CD4-positive, alpha-beta T cell treated with Interleukin-4 for 1 hour (primary cell): ENCODE measurements around the gene CMSS1.

Experiments
- DNase-seq, 2 donors: peaks; one replicate each; pipeline ENCODE4 v3.0.0-alpha.2; 2020 to 2022

Gene CMSS1

GRCh38 chr3:99817437-99818240 lies at the start of gene CMSS1:
TSS of gene CMSS1 (plus strand) at chr3:99817862.
- DNase-seq, result peak; percentile 94

- no peak for DNase-seq
Measured at GRCh38 chr3:99768126-99768525, 49.5 kb upstream of the CMSS1 start.

- no peak for DNase-seq
Measured at GRCh38 chr3:99768808-99769501, 48.7 kb upstream of the CMSS1 start.

- DNase-seq, result no peak
Measured at GRCh38 chr3:99772171-99772570, 45.5 kb upstream of the CMSS1 start.

DNA sequence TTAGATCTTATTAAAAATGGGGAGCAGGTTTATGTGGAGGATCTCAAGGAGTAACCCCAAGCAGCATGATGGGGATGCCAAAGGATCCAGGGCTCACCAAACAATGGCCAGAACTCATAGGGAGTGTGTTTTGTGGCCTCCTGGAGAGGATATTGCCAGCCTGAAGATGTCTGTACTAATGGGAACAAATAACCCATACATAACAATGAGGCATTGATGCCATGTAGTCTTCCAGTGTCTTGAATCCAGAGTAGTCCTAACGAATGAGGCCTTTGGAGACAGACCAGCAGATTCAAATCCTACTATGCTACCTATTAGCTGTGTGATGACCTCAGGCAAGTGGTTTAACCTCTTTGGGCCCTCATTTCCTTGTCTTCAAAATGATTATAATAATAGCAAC lies 45.0 kb upstream of the CMSS1 start:
- DNase-seq, result no peak

GRCh38 chr3:99774467-99774866 lies 43.2 kb upstream of the CMSS1 start:
- DNase-seq, result no peak

GRCh38 chr3:99776516-99777209 lies 41.0 kb upstream of the CMSS1 start:
- no peak for DNase-seq

DNA sequence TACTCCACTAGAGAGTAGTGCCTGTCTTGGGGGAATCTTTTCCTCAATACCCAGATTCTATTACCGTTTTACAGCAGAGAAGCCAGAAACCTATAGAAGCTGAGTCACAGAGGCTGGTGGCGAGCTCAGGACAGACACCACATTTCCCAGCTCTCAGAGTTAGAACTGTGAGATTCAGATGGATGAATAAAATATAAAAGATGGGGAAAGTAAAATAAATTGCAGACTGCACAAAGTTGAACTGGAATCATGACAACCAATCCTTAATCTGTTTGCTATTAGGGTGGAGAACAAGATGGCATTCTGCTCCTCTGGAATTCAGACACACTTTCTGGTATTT lies 40.5 kb upstream of the CMSS1 start:
- no peak for DNase-seq

DNA sequence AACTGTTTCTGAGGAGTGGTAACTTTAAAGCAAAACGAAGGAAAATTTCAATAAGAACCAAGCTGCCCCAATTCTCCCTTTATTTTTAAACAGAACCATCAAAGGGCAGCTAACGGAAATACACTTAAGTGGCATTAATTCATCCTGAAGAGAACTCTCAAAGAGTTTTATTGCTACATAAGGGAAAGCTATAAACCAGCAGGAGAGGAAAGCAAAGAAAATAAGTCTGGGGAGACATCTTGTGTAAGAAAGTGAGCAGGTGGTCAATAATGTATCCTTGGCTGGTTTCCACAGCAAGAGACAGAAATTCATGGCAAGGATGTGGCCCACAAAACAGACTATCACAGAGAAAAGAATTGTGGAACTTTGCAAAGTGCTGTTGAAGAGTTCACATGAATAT lies 40.0 kb upstream of the CMSS1 start:
- no peak for DNase-seq

DNA sequence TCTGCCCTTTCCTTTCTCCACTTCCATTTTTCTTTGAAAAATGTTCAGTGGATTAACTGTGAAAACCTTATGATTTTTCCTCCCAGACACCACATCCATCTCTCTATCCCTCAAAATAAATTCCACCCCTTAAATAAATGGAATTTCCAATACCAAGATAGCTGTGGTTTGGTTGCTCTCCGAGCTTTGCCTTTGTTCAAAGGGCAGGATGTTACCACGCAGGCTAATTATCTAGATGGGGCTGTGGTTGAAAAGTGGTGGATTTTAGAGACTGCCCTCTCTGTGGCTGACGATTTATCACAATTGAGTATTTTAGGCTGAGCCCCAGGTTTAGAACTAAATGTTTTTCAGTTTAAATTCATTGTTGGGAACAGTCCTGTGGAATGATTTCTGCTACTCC lies 36.9 kb upstream of the CMSS1 start:
- no peak for DNase-seq

- no peak for DNase-seq
Measured at GRCh38 chr3:99781761-99782160, 35.9 kb upstream of the CMSS1 start.

DNA sequence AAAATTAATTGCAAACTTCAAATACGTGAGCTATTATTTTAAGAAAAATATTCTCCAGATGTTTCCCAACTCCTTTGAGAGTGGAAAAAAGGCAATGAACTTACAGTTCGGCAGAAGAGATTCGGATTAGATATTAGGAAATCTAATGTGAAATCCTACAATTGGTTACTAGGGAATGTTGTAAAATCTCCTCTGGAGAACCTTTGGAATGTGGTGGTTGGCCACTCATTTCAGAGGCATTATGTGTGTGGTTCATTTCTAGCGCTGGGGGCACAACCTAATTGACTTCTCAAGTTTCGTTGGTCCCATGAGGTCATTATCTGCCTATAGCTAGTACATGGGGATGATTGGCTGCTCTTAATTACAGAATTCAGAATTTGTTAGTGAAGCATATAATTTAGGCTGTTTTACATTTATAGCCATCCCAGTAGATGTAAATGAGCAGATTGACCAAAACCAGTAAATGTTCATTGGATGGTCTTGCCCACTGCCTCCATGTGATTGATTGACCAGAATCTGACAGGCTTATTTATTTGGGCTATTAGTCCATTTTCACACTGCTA lies 34.6 kb upstream of the CMSS1 start:
- DNase-seq, result no peak

GRCh38 chr3:99789011-99789721 lies 28.5 kb upstream of the CMSS1 start:
- DNase-seq, result no peak

DNA sequence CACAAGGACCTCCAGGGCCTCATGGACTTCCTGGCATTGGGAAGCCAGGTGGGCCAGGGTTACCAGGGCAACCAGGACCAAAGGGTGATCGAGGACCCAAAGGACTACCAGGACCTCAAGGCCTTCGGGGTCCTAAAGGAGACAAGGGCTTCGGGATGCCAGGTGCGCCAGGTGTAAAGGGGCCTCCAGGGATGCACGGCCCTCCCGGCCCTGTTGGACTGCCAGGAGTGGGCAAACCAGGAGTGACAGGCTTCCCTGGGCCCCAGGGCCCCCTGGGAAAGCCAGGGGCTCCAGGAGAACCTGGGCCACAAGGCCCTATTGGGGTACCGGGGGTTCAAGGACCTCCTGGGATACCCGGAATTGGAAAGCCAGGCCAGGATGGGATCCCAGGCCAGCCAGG lies 23.2 kb upstream of the CMSS1 start:
- DNase-seq, result no peak

DNA sequence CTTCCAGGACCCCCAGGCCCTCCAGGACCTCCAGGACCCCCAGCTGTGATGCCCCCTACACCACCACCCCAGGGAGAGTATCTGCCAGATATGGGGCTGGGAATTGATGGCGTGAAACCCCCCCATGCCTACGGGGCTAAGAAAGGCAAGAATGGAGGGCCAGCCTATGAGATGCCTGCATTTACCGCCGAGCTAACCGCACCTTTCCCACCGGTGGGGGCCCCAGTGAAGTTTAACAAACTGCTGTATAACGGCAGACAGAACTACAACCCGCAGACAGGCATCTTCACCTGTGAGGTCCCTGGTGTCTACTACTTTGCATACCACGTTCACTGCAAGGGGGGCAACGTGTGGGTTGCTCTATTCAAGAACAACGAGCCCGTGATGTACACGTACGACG lies 22.1 kb upstream of the CMSS1 start:
- DNase-seq, result no peak

DNA sequence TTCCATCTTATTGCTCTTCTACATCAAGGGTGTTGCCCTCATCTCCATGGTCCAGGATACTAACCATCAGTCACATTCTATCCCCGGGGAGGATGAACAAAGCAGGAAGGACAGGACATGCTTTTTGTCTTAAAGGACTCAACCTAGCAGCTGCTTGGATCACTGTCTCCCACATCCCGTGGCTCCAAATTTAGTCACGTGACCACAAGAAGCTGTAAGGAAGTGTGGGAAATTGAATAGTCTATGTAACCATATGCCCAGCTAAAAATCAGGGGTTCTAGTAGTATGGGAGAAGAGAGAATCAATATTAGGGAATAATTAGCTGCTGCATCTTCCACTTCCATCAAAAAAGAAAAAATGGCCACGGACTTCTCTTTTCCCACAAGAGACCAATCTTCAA lies 18.2 kb upstream of the CMSS1 start:
- DNase-seq, result no peak

DNA sequence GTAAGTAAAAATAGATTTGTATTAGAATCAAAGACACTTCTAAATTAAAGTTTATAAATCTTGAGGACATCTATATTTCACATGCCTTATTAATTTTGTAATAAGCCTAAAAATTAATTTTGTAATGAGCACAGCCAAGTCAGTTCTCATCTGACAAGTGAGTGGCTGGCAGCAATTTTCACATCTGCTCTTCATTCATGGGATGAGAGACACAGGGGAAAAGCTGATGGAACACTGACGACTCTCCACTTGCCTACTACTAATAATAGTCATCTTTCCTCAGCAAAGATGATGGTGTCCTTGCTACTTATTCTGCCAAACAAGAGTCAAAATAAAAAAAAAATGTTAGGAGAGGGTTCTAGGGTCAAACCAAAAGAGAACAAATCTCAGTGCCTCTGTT lies 14.4 kb upstream of the CMSS1 start:
- DNase-seq, result no peak

DNA sequence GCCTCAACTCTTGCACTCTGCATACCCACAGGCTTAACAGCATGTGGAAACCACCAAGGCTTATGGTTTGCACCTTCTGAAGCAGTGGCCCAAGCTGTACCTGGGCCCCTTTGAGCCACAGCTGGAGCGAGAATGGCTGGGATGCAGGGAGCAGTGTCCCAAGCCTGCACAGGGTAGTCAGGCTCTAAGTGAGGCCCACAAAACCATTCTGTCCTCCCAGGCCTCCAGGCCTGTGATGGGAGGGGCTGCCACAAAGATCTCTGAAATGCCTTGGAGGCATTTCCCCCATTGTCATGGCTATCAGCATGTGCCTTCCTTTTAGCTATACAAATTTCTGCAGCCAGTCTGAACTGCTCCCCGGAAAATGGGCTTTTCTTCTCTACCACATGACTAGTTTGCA lies 12.5 kb upstream of the CMSS1 start:
- no peak for DNase-seq

DNA sequence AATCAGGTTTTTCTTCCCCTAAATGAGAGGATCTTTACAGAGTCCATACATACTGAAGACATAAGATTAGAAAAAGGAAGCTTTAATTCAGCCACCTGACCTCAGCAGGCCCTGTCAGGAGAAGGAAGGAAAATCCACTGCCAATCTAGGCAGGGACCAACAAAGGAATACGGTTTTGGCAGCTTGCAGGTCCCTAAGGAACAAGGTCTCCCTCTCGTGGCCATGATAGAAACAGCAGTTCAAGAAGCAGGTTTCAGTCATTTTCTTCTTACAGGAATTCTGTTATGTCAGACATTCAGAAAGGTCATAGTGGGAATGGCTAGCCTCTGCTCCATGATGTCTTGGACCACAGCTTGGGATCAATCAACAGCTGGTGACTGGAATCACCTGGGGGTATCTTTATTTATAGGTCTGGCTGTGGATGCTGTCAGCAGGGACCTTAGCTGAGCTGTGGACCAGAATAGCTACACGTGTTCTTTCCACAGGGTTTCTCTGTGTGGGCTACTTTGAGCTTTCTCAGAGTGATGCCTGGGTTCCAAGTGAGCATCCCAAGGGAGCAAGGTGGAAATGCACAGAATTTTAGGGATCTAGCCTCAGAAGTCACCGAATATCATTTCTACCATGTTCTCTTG lies 9.4 kb upstream of the CMSS1 start:
- DNase-seq, result peak; percentile 28 to 53

DNA sequence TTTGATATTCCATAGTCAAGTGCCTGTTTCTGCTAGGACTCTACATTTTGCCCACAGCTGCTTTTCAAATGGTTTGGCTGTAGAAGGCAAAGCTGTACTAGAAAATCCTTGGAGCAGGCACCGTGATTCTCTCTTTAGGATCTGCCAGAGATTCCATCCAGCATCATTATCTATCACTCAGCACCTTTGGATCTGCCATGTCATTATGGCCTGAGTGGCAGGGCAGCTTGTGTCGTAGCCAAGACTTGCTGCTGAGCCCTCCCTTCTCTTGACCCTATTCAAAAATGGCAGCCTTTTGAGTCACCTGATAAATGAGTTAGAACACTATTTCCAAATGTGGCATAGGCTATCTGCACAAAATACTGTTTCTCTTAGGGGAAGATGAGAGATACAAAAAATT lies 8.1 kb upstream of the CMSS1 start:
- no peak for DNase-seq

GRCh38 chr3:99810403-99810802 lies 7.3 kb upstream of the CMSS1 start:
- no peak for DNase-seq

DNA sequence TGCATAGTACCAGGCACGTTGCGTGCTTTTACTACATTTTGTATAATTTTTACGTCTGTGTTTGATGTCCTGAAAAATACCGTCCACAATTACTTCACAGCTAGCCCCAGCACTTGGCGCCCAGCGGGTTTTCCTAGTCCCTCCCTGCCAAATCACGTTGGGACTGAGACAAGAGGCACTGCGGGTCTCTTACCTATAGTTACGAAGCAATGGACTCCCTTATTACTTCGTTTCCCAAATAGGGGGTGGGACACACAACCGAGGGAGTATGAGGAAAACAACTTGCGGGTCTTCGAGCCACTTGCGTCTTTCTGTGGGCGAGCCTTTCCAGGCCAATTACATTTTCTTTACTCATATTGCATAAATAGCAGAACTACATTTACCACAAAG lies 620 bp upstream of the CMSS1 start:
- no peak for DNase-seq

- DNase-seq, result no peak
Measured at GRCh38 chr3:99818818-99819217, 1.2 kb downstream of the CMSS1 start.
